ENCODE data around the gene ZNF469.
A peak's percentile ranks its signal among the peaks of the same experiment; 100 is the strongest.

Gene ZNF469

DNA sequence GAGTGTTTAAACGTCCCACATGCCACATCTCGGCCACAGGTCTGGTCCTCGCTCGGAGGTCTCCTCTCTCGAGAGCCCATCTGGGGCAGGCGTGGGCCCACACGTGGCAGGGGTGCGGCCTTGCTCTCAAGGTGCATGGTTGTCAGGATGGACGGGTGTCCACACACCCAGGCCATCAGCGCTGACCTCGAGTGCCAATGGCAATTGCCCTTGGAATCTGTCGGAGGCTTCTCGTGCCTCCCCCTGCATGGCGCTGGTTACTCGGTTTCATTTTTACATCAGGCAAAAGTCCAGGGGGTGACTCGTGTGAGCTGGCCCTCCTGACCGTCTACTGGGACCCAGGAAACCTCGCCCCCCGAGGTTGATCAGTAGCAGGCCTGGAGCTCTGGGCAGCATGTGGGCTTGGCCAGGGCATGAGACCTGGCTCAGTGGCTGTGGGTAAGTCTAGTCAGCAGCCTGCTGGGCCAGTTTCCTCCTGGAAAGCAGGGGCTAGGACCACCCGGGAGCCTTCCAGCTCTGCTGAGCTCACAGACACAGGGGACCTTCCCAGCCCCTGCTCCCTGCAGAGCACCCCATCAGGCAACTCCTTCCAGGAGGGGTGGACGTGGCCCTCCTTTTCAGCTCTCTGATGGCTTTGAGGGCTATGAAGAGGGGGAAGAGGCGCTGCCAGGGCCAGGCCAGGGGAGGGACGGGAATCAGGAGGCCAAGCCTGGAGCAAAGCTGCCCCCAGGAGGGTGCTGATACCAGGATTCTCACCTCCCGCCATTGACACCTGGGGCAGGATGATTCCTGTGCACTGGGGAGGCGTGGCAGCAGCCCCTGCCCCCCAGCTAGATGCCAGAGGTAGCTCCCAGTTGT, 3.7 kb upstream of the ZNF469 start:
- no peak for DNase-seq

GRCh38 chr16:88379694-88380040, 3.1 kb upstream of the ZNF469 start:
- no peak for DNase-seq

DNA sequence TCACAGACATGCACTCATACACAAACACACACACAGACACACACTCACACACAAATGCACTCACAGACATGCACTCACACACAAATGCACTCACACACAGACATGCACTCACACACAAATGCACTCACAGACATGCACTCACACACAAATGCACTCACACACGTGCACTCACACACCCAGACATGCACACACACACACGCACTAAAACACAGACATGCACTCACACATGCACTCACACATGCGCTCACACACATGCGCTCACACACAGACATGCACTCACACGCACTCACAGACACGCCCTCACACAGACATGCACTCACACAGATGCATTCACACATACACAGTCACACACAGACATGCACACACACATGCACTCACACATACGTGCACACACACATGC, 2.7 kb upstream of the ZNF469 start:
- DNase-seq, result no peak

GRCh38 chr16:88380619-88381018, 2.1 kb upstream of the ZNF469 start:
- no peak for DNase-seq

DNA sequence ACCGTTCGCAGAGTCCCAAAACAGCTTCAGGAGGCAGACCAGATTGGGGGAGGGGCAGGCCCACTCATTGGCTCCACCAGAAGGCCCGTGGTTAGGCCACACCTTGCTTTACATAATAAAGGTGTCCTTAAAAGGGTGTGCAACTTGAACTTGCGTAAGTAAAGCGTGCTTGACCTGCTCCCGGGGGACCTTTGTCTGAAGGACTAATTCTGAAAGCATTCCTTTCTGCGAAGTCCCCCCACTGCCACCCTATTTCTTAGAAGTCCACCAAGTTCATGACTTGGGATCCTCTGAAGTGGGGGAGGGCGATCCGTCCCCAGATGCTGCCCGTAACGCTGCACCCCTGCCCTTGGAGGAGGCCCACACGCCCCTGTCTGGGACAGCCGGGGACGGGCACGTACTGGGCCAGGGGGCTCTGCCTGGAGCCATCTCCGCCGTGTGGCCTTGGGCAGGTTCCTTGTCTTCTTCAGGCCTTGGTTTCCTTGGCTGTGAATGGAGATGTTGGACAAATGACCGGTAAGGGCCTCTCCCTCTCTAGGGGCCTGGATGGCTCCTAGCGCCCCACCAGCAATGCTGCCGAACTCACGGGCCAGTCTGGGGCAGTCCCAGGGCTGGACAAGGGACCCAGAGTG, 823 bp upstream of the ZNF469 start:
- no peak for DNase-seq

DNA sequence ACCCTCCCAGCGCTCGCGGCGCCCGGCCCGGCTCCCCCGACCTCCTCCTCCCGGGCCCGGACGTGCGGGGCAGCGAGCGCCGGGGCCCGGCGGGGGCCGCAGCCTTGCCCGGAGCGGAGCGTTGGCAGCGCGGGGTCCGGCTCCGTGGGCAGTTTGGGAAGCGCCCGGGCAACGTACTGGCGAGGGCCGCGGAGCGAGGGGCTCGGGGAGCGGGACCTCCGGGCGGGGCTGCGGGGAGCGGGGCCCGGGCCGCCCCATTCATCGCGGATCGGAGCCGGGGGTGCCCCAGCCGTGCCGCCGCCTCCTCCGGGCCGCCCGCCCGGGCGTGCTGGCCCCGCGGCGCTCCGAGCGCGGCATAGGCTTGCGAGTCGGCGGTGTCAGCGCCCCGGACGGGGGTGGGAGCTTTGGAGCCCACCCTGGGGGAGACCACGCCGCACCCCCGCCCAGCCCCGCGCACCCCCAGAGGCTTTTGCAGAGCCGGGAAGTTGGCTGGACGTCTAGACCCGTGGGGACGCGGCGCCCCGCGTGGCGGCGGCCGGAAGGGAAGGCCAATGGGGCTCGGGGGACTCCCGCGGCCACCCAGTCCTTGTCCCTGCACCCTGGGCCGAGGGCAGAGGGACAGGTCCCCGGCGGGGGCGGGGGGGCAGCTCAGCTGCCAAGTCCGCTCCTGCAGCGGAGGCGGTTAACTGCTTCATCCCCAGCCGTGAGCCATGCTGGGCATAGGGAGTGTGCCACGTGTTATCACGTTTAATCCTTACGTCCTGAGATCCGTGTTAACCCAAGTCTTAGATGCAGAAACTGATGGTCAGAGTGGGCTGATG, 852 bp downstream of the ZNF469 start:
- peak; percentile 67 for DNase-seq

DNA sequence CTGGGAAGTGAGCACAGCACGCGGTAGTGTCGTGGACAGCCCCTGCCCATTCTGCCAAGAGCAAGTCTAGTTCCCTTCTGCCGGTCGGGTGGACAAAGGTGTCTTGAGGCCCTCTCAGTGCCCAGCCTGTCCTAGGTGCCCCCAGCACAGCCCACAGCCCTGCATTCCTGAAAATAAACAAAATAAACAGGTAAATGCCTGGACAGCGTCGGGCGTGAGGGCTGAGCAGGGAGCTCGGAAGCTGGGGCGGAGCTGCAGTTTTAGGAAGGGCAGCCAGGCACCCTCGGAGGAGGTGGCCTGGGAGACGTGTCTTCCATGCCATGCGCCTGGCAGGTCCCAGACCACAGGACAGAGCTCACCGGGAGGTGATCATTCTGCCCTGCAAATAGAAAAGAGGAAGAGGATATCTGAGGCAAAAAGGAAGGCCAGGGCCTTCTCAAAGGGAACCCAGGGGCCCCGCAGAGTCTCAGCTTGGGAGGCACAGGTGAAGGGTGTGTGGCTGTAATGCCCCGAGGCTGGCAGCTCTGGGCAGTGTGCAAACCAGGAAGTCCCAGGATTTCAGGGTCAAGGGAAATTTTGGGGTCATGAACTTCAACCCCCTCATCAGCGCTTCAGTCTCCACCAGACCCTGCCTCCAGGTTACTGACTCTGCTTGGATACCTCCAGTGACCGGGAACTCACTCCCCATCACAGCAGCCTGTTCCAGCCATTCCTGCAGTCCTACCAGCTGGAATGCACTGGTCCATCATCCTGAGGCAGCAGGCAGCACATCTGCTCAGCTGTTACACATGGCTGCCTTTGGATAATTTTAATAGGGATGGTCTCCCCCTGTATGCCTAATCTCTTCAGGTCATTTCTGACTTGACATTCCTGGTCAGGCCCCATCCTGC, 1.7 kb downstream of the ZNF469 start:
- DNase-seq, result no peak

- DNase-seq, result no peak
These were observed 2.4 kb downstream of the ZNF469 start for GRCh38 chr16:88385112-88385594.

DNA sequence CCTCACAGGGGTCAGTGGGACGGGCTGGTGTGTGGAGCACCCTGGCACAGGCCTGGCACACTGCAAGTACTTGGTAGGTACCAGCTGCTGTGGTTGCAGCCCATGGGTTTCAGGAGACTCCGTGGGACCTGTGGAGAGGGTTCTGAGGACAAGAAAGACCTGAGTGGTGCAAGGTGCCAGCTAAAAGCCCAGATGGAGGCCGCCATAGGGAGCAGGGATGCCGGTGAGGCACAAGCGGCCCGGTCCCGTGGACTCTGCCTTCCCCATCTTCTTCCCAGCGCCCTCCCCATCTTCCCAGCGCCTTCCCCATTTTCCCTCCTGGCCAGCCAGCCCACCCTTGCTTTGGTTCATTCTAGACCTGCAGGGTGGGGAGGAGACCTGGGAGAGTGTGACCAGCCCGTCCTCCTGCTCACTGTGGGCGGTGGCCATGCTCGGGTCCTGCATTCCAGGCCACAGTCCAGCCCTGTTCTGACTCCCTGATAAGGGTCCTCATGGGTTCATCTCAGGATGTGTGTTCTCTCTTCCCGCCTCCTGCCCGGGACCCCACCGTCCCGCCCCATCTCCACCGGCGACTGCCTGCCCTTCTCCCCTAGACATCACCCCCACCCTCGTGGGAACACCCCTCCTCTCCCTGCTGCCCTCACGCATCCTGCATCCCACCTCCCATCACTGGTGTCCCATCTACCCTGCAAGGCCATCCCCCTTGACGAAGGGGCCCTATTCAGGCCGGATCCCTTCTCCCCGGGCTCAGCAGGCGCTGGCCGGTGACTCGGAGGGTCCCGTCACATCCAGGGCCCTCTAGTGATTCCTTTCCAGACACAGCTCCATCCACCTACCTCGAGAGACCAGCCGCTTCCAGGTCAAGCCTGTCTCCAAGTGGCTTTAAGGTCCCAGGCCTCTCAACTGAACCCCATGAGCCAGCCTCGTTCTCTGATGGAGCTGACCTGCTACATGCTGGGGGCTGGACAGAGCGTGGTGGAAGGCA, 3.4 kb downstream of the ZNF469 start:
- DNase-seq, result no peak

DNA sequence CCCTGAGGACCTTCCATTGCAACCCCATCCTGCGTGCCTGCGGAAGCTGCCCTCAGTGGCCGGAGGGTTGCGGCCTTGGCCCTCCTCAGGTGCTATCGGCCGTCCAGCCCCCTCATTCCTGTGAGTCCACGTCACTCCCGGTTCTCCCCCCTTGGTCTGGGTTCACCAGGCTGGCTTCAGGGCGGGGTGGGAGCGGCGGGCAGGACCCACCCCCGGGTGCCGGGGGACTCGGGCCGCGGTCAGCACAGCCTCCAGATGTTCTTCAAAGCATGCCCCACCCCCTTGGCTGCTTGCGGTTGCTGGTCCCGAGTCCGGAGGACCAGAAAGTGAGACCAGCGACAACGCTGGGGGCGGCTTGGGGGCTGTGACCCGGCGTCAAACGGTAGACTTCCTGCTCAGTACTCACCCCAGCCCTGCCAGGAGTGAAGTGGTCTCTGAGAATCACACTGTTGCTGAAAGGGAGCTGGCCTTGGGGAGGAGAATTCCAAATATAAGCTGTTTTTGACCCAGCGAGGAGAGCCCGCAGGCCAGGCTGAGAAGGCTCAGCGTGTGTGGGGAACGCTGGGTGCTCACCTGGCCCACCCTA, 4.5 kb downstream of the ZNF469 start:
- DNase-seq, result no peak

DNA sequence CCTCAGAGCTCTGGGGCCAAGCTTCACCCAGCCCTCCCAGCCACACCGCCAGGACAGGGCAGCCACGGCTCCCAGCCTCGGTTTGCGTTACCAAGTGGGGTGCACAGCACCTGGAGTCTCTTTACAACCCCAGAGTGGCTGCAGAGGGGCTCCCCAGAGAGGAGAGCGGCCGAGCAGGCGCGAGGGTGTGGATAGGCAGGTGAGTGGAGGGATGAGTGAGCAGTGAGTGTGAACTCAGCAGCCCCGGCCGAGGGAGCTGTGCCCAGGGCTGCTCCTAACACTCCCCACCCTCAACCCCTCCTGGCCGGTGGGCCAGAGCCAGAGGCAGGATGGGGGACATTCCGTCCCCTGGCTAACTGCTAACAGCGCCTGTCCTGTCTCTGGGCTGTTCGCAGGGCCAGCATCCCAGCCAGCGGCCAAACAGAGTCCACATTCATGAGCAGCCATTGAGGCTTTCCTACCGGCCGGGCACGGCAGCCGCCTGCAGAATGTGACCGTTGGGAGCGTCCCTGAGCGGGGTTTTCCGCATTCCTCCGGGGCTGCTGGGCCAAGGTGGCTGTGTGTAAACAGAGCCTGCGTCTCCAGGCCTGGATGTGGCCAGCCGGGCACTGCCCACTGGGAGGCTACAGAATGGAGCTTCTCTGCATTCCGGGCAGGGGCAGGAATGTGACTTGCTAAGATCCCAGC, 5.3 kb downstream of the ZNF469 start:
- peak; percentile 61 for DNase-seq

- no peak for DNase-seq
These were observed 6.4 kb downstream of the ZNF469 start for GRCh38 chr16:88389191-88389590.

GRCh38 chr16:88389621-88390160, 6.9 kb downstream of the ZNF469 start:
- no peak for DNase-seq

- DNase-seq, result no peak
These were observed 7.5 kb downstream of the ZNF469 start for GRCh38 chr16:88390265-88390664.

- no peak for DNase-seq
These were observed 8.0 kb downstream of the ZNF469 start for GRCh38 chr16:88390735-88391134.

- no peak for DNase-seq
These were observed 8.5 kb downstream of the ZNF469 start for GRCh38 chr16:88391144-88391850.

DNA sequence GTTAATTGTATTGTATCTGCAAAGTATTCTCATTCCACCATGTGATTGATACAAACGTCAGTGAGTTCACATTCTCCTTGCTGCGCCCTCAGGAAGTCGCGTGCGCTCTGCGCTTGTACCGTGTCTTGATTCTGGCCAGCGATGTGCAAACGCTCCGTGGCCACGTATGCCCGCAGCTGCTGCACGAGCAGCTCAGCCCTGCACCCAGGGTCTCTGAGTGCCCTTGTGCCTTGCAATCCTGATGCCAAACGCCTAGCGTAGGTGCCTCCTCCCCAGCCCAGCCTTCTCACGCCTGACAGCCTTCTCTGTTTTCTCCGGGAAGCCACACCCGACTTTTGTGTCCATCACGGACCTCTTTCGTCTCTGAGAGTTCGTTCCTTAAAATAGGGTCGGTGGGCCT, 9.4 kb downstream of the ZNF469 start:
- no peak for DNase-seq

GRCh38 chr16:88392616-88393015, 9.9 kb downstream of the ZNF469 start:
- DNase-seq, result no peak

GRCh38 chr16:88393034-88393433, 10.3 kb downstream of the ZNF469 start:
- no peak for DNase-seq

All from fibroblast of skin of back (primary cell).